HepG2 (cell line): ENCODE results near the gene HPCAL1. TPM values are rescaled to one million over a fixed set of nuclear protein-coding genes. Genes with fewer than 3 reads are reported as not detected.

Experiments
- ATM ChIP-seq: fragments of 450-650 bp; IDR thresholded peaks from 2 replicates; pipeline ENCODE4 v1.7.1; 2017; ENCODE audit warnings: mild to moderate bottlenecking, borderline replicate concordance
- ELF3 ChIP-seq: IDR thresholded peaks from 2 replicates; pipeline ENCODE4 v1.6.1; 2016; ENCODE audit warnings: missing genetic modification reagents, missing compliant biosample characterization
- HDAC1 ChIP-seq: sonication (generic); formaldehyde crosslinking; IDR thresholded peaks from 2 replicates; pipeline ENCODE4 v1.5.1; 2020; ENCODE audit warnings: mild to moderate bottlenecking, missing genetic modification reagents
- IRF2 ChIP-seq: IDR thresholded peaks from 2 replicates; pipeline ENCODE4 v1.6.1; 2018; ENCODE audit warnings: missing genetic modification reagents, missing compliant biosample characterization
- ISL2 ChIP-seq: sonication (generic); formaldehyde crosslinking; IDR thresholded peaks from 2 replicates; pipeline ENCODE4 v1.5.0; 2020; ENCODE audit warnings: missing genetic modification reagents
- JUND ChIP-seq: sonication (generic); formaldehyde crosslinking; IDR thresholded peaks from 2 replicates; pipeline ENCODE4 v1.8.0; 2022; ENCODE audit warnings: mild to moderate bottlenecking, missing genetic modification reagents
- NONO ChIP-seq, 2 experiments: fragments of 450-650 bp in 1 of 2; sonication (generic) in 1 of 2; formaldehyde crosslinking in 1 of 2; IDR thresholded peaks in 1 of 2; conservative IDR thresholded peaks in 1 of 2; 2 replicates each; pipeline versions ENCODE4 v1.6.1 to v1.8.0; 2017 to 2022; ENCODE audit warnings: mild to moderate bottlenecking in 1 of 2, missing genetic modification reagents in 1 of 2, moderate library complexity in 1 of 2
- NR2F2 ChIP-seq: IDR thresholded peaks from 2 replicates; pipeline ENCODE4 v1.6.1; 2012; ENCODE audit warnings: low read depth, inconsistent platforms, borderline replicate concordance
- NRL ChIP-seq: sonication (generic); formaldehyde crosslinking; IDR thresholded peaks from 2 replicates; pipeline ENCODE4 v1.5.0; 2020; ENCODE audit warnings: missing genetic modification reagents, mild to moderate bottlenecking, moderate library complexity, borderline replicate concordance
- PHF5A ChIP-seq: IDR thresholded peaks from one replicate; pipeline ENCODE4 v1.6.1; 2018; ENCODE audit warnings: low read depth, missing genetic modification reagents; ENCODE audit not compliant: unreplicated experiment
- SALL2 ChIP-seq: sonication (generic); formaldehyde crosslinking; IDR thresholded peaks from 2 replicates; pipeline ENCODE4 v1.8.1; 2023; ENCODE audit warnings: mild to moderate bottlenecking, missing genetic modification reagents, inconsistent platforms
- SAP130 ChIP-seq: IDR thresholded peaks from 2 replicates; pipeline ENCODE4 v1.6.1; 2016; ENCODE audit warnings: low read depth
- ZBTB3 ChIP-seq: sonication (generic); formaldehyde crosslinking; IDR thresholded peaks from 2 replicates; pipeline ENCODE4 v1.4.0; 2020; ENCODE audit warnings: low read depth, mild to moderate bottlenecking, moderate library complexity, missing genetic modification reagents, borderline replicate concordance
- ZBTB38 ChIP-seq: sonication (generic); formaldehyde crosslinking; IDR thresholded peaks from 2 replicates; pipeline ENCODE4 v1.5.1; 2020; ENCODE audit warnings: mild to moderate bottlenecking, missing genetic modification reagents
- ZFP37 ChIP-seq: sonication (generic); formaldehyde crosslinking; IDR thresholded peaks from 2 replicates; pipeline ENCODE4 v1.4.0; 2020; ENCODE audit warnings: missing genetic modification reagents, borderline replicate concordance
- ZKSCAN5 ChIP-seq: sonication (generic); formaldehyde crosslinking; IDR thresholded peaks from 2 replicates; pipeline ENCODE4 v1.5.1; 2020; ENCODE audit warnings: mild to moderate bottlenecking, missing genetic modification reagents
- ZNF143 ChIP-seq: sonication (generic); formaldehyde crosslinking; IDR thresholded peaks from 2 replicates; pipeline ENCODE4 v1.4.0; 2020; ENCODE audit warnings: missing genetic modification reagents
- ZNF160 ChIP-seq: sonication (generic); formaldehyde crosslinking; IDR thresholded peaks from 2 replicates; pipeline ENCODE4 v1.8.0; 2022; ENCODE audit warnings: mild to moderate bottlenecking, inconsistent platforms, missing genetic modification reagents
- ZNF251 ChIP-seq: sonication (generic); formaldehyde crosslinking; IDR thresholded peaks from 2 replicates; pipeline ENCODE4 v1.9.0; 2021; ENCODE audit warnings: mild to moderate bottlenecking, missing genetic modification reagents
- ZNF333 ChIP-seq: sonication (generic); formaldehyde crosslinking; IDR thresholded peaks from 2 replicates; pipeline ENCODE4 v1.4.0; 2020; ENCODE audit warnings: mild to moderate bottlenecking, missing genetic modification reagents, borderline replicate concordance
- ZNF441 ChIP-seq: sonication (generic); formaldehyde crosslinking; IDR thresholded peaks from 2 replicates; pipeline ENCODE4 v1.7.0; 2021; ENCODE audit warnings: missing genetic modification reagents, borderline replicate concordance
- ZNF598 ChIP-seq: sonication (generic); formaldehyde crosslinking; IDR thresholded peaks from 2 replicates; pipeline ENCODE4 v1.5.1; 2020; ENCODE audit warnings: mild to moderate bottlenecking, missing genetic modification reagents, borderline replicate concordance
- ZNF746 ChIP-seq: sonication (generic); formaldehyde crosslinking; IDR thresholded peaks from 2 replicates; pipeline ENCODE4 v1.8.0; 2022; ENCODE audit warnings: mild to moderate bottlenecking, missing genetic modification reagents
- ZNF766 ChIP-seq: sonication (generic); formaldehyde crosslinking; IDR thresholded peaks from 2 replicates; pipeline ENCODE4 v1.5.0; 2020; ENCODE audit warnings: missing genetic modification reagents, borderline replicate concordance
- ZNF792 ChIP-seq: IDR thresholded peaks from 2 replicates; pipeline ENCODE4 v1.6.1; 2016
- polyA plus RNA-seq, 8 experiments: library from polyadenylated mRNA; depleted of rRNA in 3 of 8; stranded (reverse) in 7 of 8; unstranded in 1 of 8; fragments of >200 nt; fragmentation: Illumina TruSeq in 4 of 8; extraction: Trizol in 4 of 8; gene quantifications; 2 replicates each; pipeline versions ENCODE4 v1.2.1 to v1.2.3, GENCODE V29; 2011 to 2016; ENCODE audit warnings: low read depth in 4 of 8, missing spikeins in 1 of 8, mixed read lengths in 1 of 8; ENCODE audit not compliant: insufficient read depth in 1 of 8
- total RNA-seq, 5 experiments: library from RNA; depleted of rRNA; stranded (reverse); fragments of >200 nt; fragmentation: Illumina TruSeq; extraction: Trizol; gene quantifications; 2 replicates each; pipeline ENCODE4 v1.2.3, GENCODE V29; 2016; ENCODE audit warnings: low read depth in 1 of 5
- TF ChIP-seq, protein P1 (sequence below): sonication (generic); formaldehyde crosslinking; IDR thresholded peaks from 2 replicates; pipeline ENCODE4 v1.8.1; 2023; ENCODE audit warnings: missing genetic modification reagents, inconsistent platforms, borderline replicate concordance
- TF ChIP-seq, protein P2 (sequence below): sonication (generic); formaldehyde crosslinking; IDR thresholded peaks from 2 replicates; pipeline ENCODE4 v1.5.0; 2020; ENCODE audit warnings: missing genetic modification reagents
- TF ChIP-seq, protein P3 (sequence below): IDR thresholded peaks from 2 replicates; pipeline ENCODE4 v1.6.1; 2018; ENCODE audit warnings: missing genetic modification reagents, mild to moderate bottlenecking, missing compliant biosample characterization

The HPCAL1 gene
- total and polyA plus RNA-seq, 2 of the 13 experiments (the other 11 are each of a cell fraction or from before 2014, with no cell fraction given) = 29.5 to 29.9 TPM

- TF ChIP-seq, protein P1, sequence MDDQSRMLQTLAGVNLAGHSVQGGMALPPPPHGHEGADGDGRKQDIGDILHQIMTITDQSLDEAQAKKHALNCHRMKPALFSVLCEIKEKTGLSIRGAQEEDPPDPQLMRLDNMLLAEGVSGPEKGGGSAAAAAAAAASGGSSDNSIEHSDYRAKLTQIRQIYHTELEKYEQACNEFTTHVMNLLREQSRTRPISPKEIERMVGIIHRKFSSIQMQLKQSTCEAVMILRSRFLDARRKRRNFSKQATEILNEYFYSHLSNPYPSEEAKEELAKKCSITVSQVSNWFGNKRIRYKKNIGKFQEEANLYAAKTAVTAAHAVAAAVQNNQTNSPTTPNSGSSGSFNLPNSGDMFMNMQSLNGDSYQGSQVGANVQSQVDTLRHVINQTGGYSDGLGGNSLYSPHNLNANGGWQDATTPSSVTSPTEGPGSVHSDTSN (CRISPR knock-in tag) = no peak
- TF ChIP-seq SAP130 (CRISPR knock-in tag) = no peak
- no peak for TF ChIP-seq IRF2 (CRISPR knock-in tag)
- TF ChIP-seq ZNF598 = peak; percentile 9; the same call in 1 of the 2 replicates
- TF ChIP-seq ZBTB38 = peak; percentile 65; the same call in 1 of the 2 replicates
- TF ChIP-seq ZNF160 (CRISPR knock-in tag) = no peak
- TF ChIP-seq ELF3 = no peak
- peak; percentile 75; the same call in 1 of the 2 replicates for TF ChIP-seq ZFP37 (CRISPR knock-in tag)
- no peak for TF ChIP-seq ZNF766 (CRISPR knock-in tag)
- no peak; the same call in 1 of the 2 replicates for TF ChIP-seq ZNF251 (CRISPR knock-in tag)
- no peak for TF ChIP-seq ZKSCAN5
- TF ChIP-seq, protein P2, sequence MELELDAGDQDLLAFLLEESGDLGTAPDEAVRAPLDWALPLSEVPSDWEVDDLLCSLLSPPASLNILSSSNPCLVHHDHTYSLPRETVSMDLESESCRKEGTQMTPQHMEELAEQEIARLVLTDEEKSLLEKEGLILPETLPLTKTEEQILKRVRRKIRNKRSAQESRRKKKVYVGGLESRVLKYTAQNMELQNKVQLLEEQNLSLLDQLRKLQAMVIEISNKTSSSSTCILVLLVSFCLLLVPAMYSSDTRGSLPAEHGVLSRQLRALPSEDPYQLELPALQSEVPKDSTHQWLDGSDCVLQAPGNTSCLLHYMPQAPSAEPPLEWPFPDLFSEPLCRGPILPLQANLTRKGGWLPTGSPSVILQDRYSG (CRISPR knock-in tag) = no peak
- no peak for TF ChIP-seq PHF5A (CRISPR knock-in tag)
- TF ChIP-seq HDAC1 (CRISPR knock-in tag) = peak; percentile 1; the same call in 1 of the 2 replicates
- no peak for TF ChIP-seq ZNF746 (CRISPR knock-in tag)
- TF ChIP-seq SALL2 (CRISPR knock-in tag) = peak; percentile 4; the same call in 1 of the 2 replicates
- TF ChIP-seq ZBTB3 (CRISPR knock-in tag) = no peak
- TF ChIP-seq ATM = no peak
- no peak for TF ChIP-seq ZNF333 (CRISPR knock-in tag)
- TF ChIP-seq, protein P3, sequence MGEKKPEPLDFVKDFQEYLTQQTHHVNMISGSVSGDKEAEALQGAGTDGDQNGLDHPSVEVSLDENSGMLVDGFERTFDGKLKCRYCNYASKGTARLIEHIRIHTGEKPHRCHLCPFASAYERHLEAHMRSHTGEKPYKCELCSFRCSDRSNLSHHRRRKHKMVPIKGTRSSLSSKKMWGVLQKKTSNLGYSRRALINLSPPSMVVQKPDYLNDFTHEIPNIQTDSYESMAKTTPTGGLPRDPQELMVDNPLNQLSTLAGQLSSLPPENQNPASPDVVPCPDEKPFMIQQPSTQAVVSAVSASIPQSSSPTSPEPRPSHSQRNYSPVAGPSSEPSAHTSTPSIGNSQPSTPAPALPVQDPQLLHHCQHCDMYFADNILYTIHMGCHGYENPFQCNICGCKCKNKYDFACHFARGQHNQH (CRISPR knock-in tag) = no peak
- no peak for TF ChIP-seq ZNF792 (CRISPR knock-in tag)
- TF ChIP-seq NONO (IDR thresholded peaks at IDR 0.05) = no peak
- no peak; the same call in 1 of the 2 replicates for TF ChIP-seq NONO (CRISPR knock-in tag; conservative IDR thresholded peaks at IDR 0.05)
- TF ChIP-seq JUND = no peak
- TF ChIP-seq ISL2 (CRISPR knock-in tag) = peak; percentile 11; the same call in 1 of the 2 replicates
- no peak for TF ChIP-seq NR2F2
- TF ChIP-seq ZNF441 (CRISPR knock-in tag) = no peak
- TF ChIP-seq ZNF143 (CRISPR knock-in tag) = 0 out of 2 replicates have a peak, but pooled peaks have one; percentile 17
- peak; percentile 72; the same call in 1 of the 2 replicates for TF ChIP-seq NRL (CRISPR knock-in tag)
Measured at GRCh38 chr2:10400568-10400977, 97.9 kb downstream of the HPCAL1 start (continued).
